GM23338 (cell line): ENCODE results near the gene ADH1A. TPM values are rescaled to one million over a fixed set of nuclear protein-coding genes. Genes with fewer than 3 reads are reported as not detected.

Source experiments
- ATAC-seq: fragments of 200-7000 bp; cut with Tn5 transposase; 3 replicates; pipeline ENCODE4 v1.9.1; 2020
- DNase-seq: peaks from one replicate; pipeline ENCODE4 v3.0.0-alpha.2; 2015; ENCODE audit warnings: low spot score
- H2AFZ ChIP-seq: fragments of 200-600 bp; sonication (generic); 2 replicates; pipeline ENCODE4 v1.8.0; 2016; ENCODE audit warnings: antibody characterized with exemption, mild to moderate bottlenecking, moderate library complexity
- H3F3A ChIP-seq: fragments of 200-600 bp; sonication (generic); replicated peaks from 2 replicates; pipeline ENCODE4 v1.8.0; 2017; ENCODE audit warnings: antibody characterized with exemption, mixed run types, low read depth
- H3K27ac ChIP-seq: fragments of 200-600 bp; sonication (generic); 2 replicates; pipeline ENCODE4 v1.6.1; 2016; ENCODE audit warnings: low read depth
- H3K27me3 ChIP-seq: fragments of 200-600 bp; sonication (generic); 2 replicates; pipeline ENCODE4 v1.8.0; 2016; ENCODE audit warnings: mild to moderate bottlenecking, mixed run types, moderate library complexity; ENCODE audit not compliant: insufficient read depth
- H3K36me3 ChIP-seq: fragments of 200-600 bp; sonication (generic); 2 replicates; pipeline ENCODE4 v1.8.0; 2016; ENCODE audit warnings: mild to moderate bottlenecking; ENCODE audit not compliant: insufficient read depth
- H3K4me1 ChIP-seq: fragments of 200-600 bp; sonication (generic); 2 replicates; pipeline ENCODE4 v1.8.0; 2016; ENCODE audit warnings: mild to moderate bottlenecking, moderate library complexity; ENCODE audit not compliant: insufficient read depth
- H3K4me2 ChIP-seq: fragments of 200-600 bp; sonication (generic); 2 replicates; pipeline ENCODE4 v1.7.1; 2017; ENCODE audit warnings: mixed run types
- H3K4me3 ChIP-seq: fragments of 200-600 bp; sonication (generic); 2 replicates; pipeline ENCODE4 v1.6.1; 2016; ENCODE audit warnings: mixed run types
- H3K79me2 ChIP-seq: fragments of 200-600 bp; sonication (generic); replicated peaks from 2 replicates; pipeline ENCODE4 v1.8.0; 2017; ENCODE audit warnings: mild to moderate bottlenecking; ENCODE audit not compliant: insufficient read depth
- H3K9me2 ChIP-seq: fragments of 200-600 bp; sonication (generic); 2 replicates; pipeline ENCODE4 v1.8.0; 2017; ENCODE audit not compliant: insufficient read depth
- H4K20me1 ChIP-seq: fragments of 200-600 bp; sonication (generic); replicated peaks from 2 replicates; pipeline ENCODE4 v1.8.0; 2017; ENCODE audit warnings: mild to moderate bottlenecking; ENCODE audit not compliant: insufficient read depth
- H3K27ac Mint-ChIP-seq: 2 replicates; pipeline ENCODE4 v1.8.0; 2020; ENCODE audit warnings: inconsistent platforms, mild to moderate bottlenecking, moderate library complexity, mixed read lengths
- H3K27me3 Mint-ChIP-seq: 3 replicates; pipeline ENCODE4 v1.8.0; 2022; ENCODE audit warnings: low read depth, mild to moderate bottlenecking, moderate library complexity, mixed read lengths, inconsistent platforms; ENCODE audit not compliant: insufficient read depth, poor library complexity
- H3K36me3 Mint-ChIP-seq: 3 replicates; pipeline ENCODE4 v1.8.0; 2021; ENCODE audit warnings: low read depth, mild to moderate bottlenecking, inconsistent platforms, moderate library complexity, mixed read lengths
- H3K4me1 Mint-ChIP-seq: 3 replicates; pipeline ENCODE4 v1.8.0; 2020; ENCODE audit warnings: mild to moderate bottlenecking, inconsistent platforms, mixed read lengths
- H3K4me3 Mint-ChIP-seq: 3 replicates; pipeline ENCODE4 v1.8.0; 2021; ENCODE audit warnings: moderate library complexity, mild to moderate bottlenecking, inconsistent platforms, mixed read lengths
- H3K9me3 Mint-ChIP-seq: 3 replicates; pipeline ENCODE4 v1.8.0; 2020; ENCODE audit warnings: moderate library complexity, mild to moderate bottlenecking, inconsistent platforms, mixed read lengths
- EZH2 ChIP-seq: fragments of 200-600 bp; sonication (generic); IDR thresholded peaks from one replicate; pipeline ENCODE4 v1.8.0; 2017; ENCODE audit warnings: antibody characterized with exemption, mild to moderate bottlenecking, low read depth; ENCODE audit not compliant: unreplicated experiment
- EZH2phosphoT487 ChIP-seq: fragments of 200-600 bp; sonication (generic); IDR thresholded peaks from one replicate; pipeline ENCODE4 v1.8.1; 2018; ENCODE audit warnings: antibody characterized with exemption; ENCODE audit not compliant: unreplicated experiment
- JUNB ChIP-seq: IDR thresholded peaks from one replicate; pipeline ENCODE4 v1.6.1; 2016; ENCODE audit warnings: antibody characterized with exemption; ENCODE audit not compliant: unreplicated experiment
- NANOG ChIP-seq: IDR thresholded peaks from 2 replicates; pipeline ENCODE4 v1.6.1; 2016; ENCODE audit warnings: antibody characterized with exemption, borderline replicate concordance
- POLR2AphosphoS5 ChIP-seq: IDR thresholded peaks from 2 replicates; pipeline ENCODE4 v1.6.1; 2016; ENCODE audit warnings: antibody characterized with exemption, low read depth
- STAT1 ChIP-seq: IDR thresholded peaks from one replicate; pipeline ENCODE4 v1.6.1; 2016; ENCODE audit warnings: antibody characterized with exemption; ENCODE audit not compliant: unreplicated experiment
- ZNF114 ChIP-seq: fragments of 250-450 bp; sonication (Bioruptor Pico); IDR thresholded peaks from 2 replicates; pipeline ENCODE4 v1.5.0; 2020; ENCODE audit warnings: mild to moderate bottlenecking, moderate library complexity
- ZNF331 ChIP-seq: fragments of 250-450 bp; sonication (Bioruptor Pico); IDR thresholded peaks from 2 replicates; pipeline ENCODE4 v1.5.0; 2020; ENCODE audit warnings: low read depth, mild to moderate bottlenecking, moderate library complexity
- polyA plus RNA-seq: library from polyadenylated mRNA; unstranded; fragments of >200 nt; fragmentation: Nextera tagmentation; extraction: Ambion mirVana; gene quantifications from 2 replicates; pipeline ENCODE4 v1.2.1, GENCODE V29; 2016
- total RNA-seq: library from RNA; depleted of rRNA; stranded (reverse); fragments of >200 nt; shearing (Covaris generic); gene quantifications from 2 replicates; pipeline ENCODE4 v1.2.3, GENCODE V29; 2014
- TF ChIP-seq, protein P1 (sequence below): IDR thresholded peaks from one replicate; pipeline ENCODE4 v1.6.1; 2018; ENCODE audit warnings: antibody characterized with exemption; ENCODE audit not compliant: unreplicated experiment
- TF ChIP-seq, protein P2 (sequence below), 2 experiments: fragments of 200-600 bp in 1 of 2; sonication (generic) in 1 of 2; conservative IDR thresholded peaks; 2 replicates each; pipeline versions ENCODE4 v1.5.1 to v1.6.1; 2016 to 2017; ENCODE audit warnings: antibody characterized with exemption in 2 of 2, low read depth in 2 of 2, mild to moderate bottlenecking in 2 of 2, moderate library complexity in 1 of 2
- TF ChIP-seq, protein P3 (sequence below): fragments of 250-450 bp; sonication (Bioruptor Pico); IDR thresholded peaks from 2 replicates; pipeline ENCODE4 v1.5.0; 2020; ENCODE audit warnings: mild to moderate bottlenecking, moderate library complexity

Gene ADH1A
- total and polyA plus RNA-seq, 2 experiments from 2014 or later, result not detected

DNA sequence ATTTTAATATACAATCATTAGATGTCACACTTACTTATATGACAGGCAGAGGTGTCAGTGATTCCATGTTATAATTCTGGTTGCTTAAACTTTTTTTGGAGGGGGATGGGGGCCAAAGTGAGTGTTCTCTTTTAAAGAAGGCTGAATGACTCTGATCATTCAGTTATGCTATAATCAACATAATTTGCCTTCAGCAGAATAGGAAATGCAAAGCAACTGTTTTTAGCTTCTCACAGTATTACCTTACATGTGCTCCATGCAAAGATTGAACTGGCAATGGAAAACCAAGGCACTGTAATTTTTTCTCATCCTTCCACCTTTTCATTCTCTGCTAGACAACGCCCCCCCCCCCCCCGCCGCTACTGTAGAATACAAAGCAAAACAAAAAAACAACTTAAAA is 48.4 kb upstream of the ADH1A start (continued):
- TF ChIP-seq, protein P1, sequence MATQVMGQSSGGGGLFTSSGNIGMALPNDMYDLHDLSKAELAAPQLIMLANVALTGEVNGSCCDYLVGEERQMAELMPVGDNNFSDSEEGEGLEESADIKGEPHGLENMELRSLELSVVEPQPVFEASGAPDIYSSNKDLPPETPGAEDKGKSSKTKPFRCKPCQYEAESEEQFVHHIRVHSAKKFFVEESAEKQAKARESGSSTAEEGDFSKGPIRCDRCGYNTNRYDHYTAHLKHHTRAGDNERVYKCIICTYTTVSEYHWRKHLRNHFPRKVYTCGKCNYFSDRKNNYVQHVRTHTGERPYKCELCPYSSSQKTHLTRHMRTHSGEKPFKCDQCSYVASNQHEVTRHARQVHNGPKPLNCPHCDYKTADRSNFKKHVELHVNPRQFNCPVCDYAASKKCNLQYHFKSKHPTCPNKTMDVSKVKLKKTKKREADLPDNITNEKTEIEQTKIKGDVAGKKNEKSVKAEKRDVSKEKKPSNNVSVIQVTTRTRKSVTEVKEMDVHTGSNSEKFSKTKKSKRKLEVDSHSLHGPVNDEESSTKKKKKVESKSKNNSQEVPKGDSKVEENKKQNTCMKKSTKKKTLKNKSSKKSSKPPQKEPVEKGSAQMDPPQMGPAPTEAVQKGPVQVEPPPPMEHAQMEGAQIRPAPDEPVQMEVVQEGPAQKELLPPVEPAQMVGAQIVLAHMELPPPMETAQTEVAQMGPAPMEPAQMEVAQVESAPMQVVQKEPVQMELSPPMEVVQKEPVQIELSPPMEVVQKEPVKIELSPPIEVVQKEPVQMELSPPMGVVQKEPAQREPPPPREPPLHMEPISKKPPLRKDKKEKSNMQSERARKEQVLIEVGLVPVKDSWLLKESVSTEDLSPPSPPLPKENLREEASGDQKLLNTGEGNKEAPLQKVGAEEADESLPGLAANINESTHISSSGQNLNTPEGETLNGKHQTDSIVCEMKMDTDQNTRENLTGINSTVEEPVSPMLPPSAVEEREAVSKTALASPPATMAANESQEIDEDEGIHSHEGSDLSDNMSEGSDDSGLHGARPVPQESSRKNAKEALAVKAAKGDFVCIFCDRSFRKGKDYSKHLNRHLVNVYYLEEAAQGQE, result no peak
- TF ChIP-seq, protein P2, sequence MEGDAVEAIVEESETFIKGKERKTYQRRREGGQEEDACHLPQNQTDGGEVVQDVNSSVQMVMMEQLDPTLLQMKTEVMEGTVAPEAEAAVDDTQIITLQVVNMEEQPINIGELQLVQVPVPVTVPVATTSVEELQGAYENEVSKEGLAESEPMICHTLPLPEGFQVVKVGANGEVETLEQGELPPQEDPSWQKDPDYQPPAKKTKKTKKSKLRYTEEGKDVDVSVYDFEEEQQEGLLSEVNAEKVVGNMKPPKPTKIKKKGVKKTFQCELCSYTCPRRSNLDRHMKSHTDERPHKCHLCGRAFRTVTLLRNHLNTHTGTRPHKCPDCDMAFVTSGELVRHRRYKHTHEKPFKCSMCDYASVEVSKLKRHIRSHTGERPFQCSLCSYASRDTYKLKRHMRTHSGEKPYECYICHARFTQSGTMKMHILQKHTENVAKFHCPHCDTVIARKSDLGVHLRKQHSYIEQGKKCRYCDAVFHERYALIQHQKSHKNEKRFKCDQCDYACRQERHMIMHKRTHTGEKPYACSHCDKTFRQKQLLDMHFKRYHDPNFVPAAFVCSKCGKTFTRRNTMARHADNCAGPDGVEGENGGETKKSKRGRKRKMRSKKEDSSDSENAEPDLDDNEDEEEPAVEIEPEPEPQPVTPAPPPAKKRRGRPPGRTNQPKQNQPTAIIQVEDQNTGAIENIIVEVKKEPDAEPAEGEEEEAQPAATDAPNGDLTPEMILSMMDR (conservative IDR thresholded peaks at IDR 0.05; ENCODE audit: low read depth in 2 of 2), result no peak
- TF ChIP-seq JUNB, result no peak
- no peak for TF ChIP-seq POLR2AphosphoS5
- no peak for TF ChIP-seq ZNF114 (CRISPR knock-in tag)
- no peak for TF ChIP-seq EZH2
- TF ChIP-seq STAT1, result no peak

DNA sequence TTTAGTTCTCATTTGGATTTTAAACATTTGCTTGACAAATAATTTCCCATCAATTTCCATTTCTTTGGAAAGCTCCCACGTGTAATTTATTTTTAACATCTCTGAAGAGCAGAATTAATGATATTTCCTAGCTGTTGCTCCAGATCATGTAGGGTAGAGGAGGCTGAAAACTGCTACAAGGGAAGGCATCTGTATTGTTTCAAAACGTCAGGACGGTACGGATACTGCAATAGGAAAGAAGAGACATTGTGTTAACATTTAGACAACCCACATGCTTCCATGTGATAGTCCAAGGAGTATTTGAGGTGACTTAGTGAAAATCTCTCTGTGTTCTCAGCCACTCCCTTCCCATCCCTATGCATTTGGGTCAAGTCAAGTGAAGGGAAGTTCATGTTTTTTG is 45.8 kb upstream of the ADH1A start:
- no peak overlapping the region for H3K27ac Mint-ChIP-seq
- H3K4me3 Mint-ChIP-seq, result no peak overlapping the region
- no peak overlapping the region for H2AFZ ChIP-seq
- H3K4me1 Mint-ChIP-seq, result no peaks in the 10 kb centered on the region; the same call in 2 of the 3 replicates
- ATAC-seq (no peak), DNase-seq (no peak)
- no peaks in the 10 kb centered on the region for H3F3A ChIP-seq
- no peak overlapping the region for H3K4me3 ChIP-seq
- H3K9me2 ChIP-seq, result no peaks in the 10 kb centered on the region
- no peak overlapping the region for H3K4me2 ChIP-seq
- H3K4me1 ChIP-seq, result no peaks in the 10 kb centered on the region
- no peaks in the 10 kb centered on the region for H3K27me3 ChIP-seq
- H3K79me2 ChIP-seq, result no peaks in the 10 kb centered on the region
- no peaks in the 10 kb centered on the region for H3K36me3 Mint-ChIP-seq
- no peaks in the 10 kb centered on the region for H3K27me3 Mint-ChIP-seq
- no peaks in the 10 kb centered on the region for H3K36me3 ChIP-seq
- no peaks in the 10 kb centered on the region for H4K20me1 ChIP-seq
- no peak overlapping the region for H3K27ac ChIP-seq
- no peaks in the 10 kb centered on the region for H3K9me3 Mint-ChIP-seq
- TF ChIP-seq ZNF114 (CRISPR knock-in tag) (no peak), NANOG (no peak), EZH2phosphoT487 (no peak), EZH2 (no peak), ZNF331 (no peak)
- TF ChIP-seq, protein P1, result no peak
- TF ChIP-seq, protein P3, sequence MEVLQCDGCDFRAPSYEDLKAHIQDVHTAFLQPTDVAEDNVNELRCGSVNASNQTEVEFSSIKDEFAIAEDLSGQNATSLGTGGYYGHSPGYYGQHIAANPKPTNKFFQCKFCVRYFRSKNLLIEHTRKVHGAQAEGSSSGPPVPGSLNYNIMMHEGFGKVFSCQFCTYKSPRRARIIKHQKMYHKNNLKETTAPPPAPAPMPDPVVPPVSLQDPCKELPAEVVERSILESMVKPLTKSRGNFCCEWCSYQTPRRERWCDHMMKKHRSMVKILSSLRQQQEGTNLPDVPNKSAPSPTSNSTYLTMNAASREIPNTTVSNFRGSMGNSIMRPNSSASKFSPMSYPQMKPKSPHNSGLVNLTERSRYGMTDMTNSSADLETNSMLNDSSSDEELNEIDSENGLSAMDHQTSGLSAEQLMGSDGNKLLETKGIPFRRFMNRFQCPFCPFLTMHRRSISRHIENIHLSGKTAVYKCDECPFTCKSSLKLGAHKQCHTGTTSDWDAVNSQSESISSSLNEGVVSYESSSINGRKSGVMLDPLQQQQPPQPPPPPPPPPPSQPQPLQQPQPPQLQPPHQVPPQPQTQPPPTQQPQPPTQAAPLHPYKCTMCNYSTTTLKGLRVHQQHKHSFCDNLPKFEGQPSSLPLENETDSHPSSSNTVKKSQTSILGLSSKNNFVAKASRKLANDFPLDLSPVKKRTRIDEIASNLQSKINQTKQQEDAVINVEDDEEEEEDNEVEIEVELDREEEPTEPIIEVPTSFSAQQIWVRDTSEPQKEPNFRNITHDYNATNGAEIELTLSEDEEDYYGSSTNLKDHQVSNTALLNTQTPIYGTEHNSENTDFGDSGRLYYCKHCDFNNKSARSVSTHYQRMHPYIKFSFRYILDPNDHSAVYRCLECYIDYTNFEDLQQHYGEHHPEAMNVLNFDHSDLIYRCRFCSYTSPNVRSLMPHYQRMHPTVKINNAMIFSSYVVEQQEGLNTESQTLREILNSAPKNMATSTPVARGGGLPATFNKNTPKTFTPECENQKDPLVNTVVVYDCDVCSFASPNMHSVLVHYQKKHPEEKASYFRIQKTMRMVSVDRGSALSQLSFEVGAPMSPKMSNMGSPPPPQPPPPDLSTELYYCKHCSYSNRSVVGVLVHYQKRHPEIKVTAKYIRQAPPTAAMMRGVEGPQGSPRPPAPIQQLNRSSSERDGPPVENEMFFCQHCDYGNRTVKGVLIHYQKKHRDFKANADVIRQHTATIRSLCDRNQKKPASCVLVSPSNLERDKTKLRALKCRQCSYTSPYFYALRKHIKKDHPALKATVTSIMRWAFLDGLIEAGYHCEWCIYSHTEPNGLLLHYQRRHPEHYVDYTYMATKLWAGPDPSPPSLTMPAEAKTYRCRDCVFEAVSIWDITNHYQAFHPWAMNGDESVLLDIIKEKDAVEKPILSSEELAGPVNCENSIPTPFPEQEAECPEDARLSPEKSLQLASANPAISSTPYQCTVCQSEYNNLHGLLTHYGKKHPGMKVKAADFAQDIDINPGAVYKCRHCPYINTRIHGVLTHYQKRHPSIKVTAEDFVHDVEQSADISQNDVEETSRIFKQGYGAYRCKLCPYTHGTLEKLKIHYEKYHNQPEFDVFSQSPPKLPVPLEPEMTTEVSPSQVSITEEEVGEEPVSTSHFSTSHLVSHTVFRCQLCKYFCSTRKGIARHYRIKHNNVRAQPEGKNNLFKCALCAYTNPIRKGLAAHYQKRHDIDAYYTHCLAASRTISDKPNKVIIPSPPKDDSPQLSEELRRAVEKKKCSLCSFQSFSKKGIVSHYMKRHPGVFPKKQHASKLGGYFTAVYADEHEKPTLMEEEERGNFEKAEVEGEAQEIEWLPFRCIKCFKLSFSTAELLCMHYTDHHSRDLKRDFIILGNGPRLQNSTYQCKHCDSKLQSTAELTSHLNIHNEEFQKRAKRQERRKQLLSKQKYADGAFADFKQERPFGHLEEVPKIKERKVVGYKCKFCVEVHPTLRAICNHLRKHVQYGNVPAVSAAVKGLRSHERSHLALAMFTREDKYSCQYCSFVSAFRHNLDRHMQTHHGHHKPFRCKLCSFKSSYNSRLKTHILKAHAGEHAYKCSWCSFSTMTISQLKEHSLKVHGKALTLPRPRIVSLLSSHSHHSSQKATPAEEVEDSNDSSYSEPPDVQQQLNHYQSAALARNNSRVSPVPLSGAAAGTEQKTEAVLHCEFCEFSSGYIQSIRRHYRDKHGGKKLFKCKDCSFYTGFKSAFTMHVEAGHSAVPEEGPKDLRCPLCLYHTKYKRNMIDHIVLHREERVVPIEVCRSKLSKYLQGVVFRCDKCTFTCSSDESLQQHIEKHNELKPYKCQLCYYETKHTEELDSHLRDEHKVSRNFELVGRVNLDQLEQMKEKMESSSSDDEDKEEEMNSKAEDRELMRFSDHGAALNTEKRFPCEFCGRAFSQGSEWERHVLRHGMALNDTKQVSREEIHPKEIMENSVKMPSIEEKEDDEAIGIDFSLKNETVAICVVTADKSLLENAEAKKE, result no peak
